NCI-H748 (cell line): ENCODE data around the gene ZSCAN16.
"Not testable (repeated sequence)": the region's sequence is repeated elsewhere in the genome, so short reads cannot be mapped to it uniquely, and the experiment has no call there.

ENCODE experiments used
- DNase-seq: peaks from one replicate; lab custom pipeline; 2025; ENCODE audit not compliant: unreplicated experiment; lab: John Stamatoyannopoulos, UW

ZSCAN16 gene

DNA sequence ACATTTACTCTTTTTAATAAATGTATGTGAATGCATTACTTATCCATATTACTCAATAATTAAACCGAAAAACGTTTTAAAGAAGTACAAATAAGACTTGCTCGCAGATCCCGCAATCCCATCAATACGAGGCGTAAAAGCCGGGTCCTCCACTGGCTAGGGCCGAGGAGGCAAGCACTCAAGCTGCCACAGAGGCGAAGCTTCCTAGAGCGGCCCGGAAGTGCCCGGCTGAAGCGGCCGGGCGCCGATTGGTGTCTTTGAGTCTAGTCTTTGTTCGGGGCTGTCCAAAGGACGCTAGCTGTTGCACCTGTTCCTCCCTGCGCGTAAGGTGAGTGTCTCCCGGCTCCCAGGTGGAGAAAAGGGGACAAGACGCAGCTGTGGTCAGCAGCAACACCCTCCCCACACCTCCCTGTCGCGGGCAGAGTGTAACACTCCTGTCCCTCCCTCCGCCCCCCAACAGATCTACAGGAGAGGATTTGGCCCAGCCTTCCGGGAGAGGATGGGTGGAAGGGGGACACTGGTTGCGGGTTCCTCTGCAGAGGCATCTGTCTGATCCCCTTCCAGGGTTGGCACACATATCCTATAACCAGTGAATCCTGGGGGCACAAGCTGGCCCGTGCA, at the start of gene ZSCAN16:
Gene ZSCAN16 (plus strand): TSS at position 260 of the 621 bp plus-strand sequence. CDS start 835 bp downstream, outside the sequence.
- peak; percentile 98 for DNase-seq

DNA sequence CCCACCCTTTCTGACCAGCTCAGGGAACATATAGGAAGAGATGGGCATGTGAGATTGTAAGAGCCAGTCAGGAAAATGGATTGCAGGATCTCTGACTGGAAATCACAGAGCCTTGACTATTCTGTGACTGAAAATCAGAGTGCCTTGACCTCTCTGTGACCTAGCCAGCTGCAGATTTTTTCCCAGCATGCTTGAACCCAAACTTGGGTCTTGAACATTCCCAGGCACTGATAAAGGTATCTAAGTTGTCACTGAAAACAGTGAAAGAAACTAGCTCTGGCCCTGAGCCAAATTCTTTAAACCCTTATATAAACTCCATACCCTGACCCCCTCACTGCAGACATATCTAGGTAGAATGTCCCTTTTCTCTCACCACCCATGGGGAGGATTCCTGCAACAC, 46.4 kb upstream of the ZSCAN16 start:
- DNase-seq, result no peak

DNA sequence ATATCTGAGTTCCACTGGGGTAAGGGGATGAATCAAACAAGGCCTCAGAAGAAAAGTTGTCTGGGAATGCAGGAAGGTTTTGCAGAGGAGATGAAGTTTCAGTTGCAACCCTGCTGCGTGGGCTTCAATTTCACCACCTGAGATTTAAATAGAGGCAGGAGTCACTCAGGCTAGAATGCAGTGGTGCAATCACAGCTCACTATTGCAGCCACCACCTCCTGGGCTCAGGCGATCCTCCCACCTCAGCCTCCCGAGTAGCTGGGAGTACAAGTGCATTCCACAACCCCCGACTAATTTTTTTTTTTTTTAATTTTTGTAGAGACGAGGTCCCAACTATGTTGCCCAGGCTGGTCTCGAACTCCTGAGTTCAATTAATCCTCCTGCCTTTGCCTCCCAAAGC, 45.6 kb upstream of the ZSCAN16 start:
- DNase-seq, result no peak

DNA sequence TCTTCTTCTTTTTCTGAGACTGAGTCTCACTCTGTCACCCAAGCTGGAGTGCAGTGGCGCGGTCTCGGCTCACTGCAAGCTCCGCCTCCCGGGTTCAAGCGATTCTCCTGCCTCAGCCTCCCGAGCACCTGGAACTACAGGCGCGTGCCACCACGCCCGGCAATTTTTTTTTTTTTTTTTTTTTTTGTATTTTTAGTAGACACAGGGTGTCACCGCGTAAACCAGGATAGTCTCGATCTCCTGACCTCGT, 44.1 kb upstream of the ZSCAN16 start, which contains the start of gene ZNF165:
Gene ZNF165 (plus strand): TSS at position 188 of the 250 bp plus-strand sequence. CDS start 4,913 bp downstream, outside the sequence.
- not testable (repeated sequence) for DNase-seq

DNA sequence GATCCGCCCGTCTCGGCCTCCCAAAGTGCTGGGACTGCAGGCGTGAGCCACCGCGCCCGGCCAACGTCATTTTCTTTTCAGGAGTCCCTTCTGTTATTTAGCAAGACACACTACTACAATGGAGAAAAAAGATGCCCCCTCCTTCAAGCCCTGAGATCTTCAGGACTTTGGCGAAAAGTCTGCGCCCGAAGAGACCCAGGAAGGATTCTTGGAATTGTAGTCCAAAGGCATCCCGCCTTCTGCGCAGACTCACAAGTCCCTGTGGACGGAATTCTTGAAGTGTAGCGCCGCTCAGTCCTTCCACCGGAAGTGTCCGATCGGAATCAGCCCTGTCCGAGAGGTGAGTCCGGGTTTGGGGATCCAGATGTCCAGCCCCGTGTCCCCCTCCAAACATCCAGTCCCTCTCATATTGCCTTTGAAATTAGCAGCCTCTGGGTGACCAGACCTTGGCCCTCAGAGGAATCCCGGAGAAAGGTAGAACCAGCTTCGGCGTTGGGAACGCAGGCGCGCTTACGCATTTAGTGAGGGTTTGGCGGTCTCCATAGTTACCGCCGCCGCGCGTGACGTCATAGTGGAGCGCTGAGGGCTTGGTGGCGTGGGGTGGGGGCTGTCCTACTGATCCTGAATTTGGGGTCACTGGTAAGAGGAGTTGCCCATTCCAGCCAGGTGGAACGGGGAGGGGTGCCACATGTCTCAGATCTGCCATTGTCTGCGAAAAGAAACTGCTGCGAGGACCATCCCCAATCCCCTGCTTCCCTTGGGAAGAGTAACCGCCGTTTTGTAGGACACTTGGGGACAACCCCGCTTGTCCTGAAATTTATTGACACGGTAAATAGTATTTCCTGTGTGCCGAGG, 43.6 kb upstream of the ZSCAN16 start:
- DNase-seq, result peak; percentile 97

DNA sequence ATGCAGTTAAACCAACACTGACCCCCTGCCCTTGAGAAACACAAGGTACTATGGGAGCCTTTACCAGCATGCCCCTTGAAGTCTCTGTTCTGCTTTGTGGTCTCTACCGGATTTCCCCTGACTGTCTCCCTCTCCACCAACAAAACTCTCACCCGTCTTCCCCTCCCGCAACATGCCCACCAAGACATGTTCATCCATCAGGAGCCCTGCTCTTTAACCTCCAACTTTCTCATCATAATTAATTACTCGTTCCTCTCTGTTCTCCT, 43.0 kb upstream of the ZSCAN16 start:
- DNase-seq, result no peak

DNA sequence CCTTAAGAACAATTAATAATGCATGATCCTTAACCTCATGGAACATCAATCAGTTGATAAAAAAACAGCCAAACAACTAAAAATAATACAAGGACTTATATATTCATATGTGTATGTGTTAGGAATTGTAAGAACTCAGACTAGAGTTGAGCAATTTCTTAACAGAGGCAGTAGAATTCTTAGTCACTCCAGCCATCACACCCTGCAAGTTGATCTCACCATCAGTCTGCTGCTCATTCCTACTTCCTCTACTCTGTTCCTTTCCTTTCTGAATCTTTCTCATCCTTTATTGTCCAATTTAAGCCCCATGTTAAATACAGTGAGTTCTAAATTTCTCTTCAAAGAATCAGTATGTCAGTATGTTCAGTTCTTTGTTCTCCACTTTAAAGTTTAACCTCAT, 41.5 kb upstream of the ZSCAN16 start:
- no peak for DNase-seq

DNA sequence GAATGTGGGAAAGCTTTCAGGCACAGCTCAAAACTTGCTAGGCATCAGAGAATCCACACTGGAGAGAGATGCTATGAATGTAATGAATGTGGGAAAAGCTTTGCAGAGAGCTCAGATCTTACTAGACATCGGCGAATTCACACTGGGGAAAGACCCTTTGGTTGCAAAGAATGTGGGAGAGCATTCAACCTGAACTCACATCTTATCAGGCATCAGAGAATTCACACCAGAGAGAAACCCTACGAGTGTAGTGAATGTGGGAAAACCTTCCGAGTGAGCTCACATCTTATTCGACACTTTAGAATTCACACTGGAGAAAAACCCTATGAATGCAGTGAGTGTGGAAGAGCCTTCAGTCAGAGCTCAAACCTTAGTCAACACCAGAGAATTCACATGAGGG, 35.4 kb upstream of the ZSCAN16 start:
- DNase-seq, result no peak

DNA sequence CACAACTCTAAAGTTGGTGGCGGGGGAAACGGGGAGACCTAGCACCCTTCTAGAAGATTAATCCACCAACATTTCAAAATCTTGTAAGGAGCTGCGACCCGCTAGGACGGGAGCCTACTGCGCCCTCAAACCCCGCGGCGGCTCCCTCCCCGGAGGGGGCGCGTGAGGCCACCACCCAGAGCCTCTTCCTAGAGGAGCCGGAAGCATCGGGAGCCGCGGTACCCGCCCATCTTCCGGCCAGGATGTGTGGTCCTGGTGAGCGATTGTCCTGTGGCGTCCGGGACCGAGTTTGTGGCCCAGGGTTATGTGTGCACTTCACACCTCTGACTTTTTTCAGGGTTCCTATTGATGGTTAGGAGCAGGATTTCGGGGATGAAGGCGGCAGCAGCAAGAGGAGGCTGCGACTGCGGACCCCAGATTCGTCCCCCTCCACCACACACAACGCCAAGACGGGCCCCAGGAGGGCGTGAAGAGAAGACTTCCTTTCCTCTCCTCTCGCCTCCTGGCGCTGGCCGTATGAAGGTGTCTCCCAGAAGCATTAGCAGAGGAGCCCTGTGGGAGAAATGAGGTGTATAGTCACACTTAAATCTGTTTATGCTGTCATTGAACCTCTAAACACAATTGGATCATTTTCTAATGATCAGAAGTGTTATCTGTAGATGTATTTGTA, 33.4 kb upstream of the ZSCAN16 start:
- DNase-seq, result no peak

DNA sequence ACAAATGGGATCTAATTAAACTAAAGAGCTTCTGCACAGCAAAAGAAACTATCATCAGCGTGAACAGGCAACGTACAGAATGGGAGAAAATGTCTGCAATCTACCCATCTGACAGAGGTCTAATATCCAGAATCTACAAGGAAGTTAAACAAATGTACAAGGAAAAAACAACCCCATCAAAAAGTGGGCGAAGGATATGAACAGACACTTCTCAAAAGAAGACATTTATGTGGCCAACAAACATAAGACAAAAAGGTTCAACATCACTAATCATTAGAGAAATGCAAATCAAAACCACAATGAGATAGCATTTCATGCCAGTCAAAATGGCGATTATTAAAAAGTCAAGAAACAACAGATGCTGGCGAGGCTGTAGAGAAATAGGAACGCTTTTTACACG, 22.2 kb upstream of the ZSCAN16 start:
- not testable (repeated sequence) for DNase-seq

DNA sequence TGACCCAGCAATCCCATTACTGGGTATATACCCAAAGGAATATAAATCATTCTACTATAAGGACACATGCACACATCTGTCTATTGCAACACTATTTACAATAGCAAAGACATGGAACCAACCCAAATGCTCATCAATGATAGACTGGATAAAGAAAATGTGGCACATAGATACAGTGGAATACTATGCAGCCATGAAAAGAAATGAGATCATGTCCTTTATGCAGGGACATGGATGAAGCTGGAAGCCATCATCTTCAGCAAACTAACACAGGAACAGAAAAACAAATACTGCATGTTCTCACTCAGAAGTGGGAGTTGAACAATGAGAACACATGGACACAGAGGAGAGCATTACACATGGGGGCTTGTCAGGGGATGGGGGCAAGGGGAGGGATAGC, 21.7 kb upstream of the ZSCAN16 start:
- not testable (repeated sequence) for DNase-seq

DNA sequence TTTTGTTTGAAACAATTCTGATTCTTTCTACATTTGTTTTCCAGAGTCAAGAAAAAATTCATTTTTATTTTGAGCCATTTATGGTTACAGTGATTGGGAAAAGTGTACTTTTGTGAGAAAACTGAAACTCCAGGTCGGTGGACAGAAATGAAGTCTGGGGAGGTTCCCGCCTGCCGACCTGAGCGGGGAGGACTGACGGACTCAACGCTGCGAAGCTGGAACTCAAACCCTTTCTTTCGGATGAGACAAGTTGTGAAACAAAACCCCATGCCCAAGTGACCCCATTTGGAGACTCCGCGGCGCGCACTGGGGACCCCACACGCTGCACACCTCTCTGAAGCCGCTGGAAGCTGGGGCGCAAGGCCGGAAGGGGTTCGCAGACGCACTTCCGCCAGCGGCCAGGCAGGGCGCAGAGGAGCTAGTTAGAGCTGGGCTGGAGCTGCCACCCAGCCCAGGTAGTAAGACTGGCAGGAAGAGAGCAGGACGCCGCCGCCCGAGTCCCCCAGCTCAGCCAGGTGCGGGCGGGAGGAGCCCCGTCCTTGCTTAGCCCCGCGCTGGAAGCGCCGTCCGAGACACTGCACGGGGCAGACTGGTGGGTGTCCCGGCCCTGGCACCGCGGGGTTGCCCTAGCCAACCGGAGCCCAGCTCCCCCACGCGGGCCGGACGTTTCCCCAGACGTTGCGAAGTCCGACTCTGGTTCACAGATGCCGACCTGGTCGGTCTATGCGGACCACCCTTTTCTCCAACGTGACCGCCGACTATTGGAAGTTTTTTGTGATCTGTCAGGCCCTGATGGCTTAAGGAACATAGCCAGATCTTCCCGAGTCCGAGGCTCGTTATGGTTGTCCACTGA, 19.8 kb upstream of the ZSCAN16 start:
- peak; percentile 94 for DNase-seq

DNA sequence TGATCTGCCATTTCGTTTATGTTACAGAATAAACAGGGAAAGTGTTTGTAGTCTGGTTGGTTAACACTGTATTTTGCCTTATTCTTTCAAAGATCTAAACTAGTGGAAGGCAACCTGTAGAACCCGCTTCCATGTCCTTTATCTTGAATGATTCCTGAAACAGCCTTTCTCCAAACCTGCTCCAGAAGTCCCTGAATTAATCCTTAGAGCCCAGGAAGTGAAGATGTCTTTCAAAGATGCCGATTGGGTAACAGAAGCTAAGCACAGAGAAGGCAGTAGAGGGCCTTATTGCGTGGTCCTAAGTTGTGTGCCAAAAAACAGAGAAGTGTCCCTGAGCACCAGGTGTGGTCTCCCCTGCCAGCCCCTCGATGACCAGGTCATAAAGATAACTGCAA, 19.2 kb upstream of the ZSCAN16 start:
- DNase-seq, result peak; percentile 52

DNA sequence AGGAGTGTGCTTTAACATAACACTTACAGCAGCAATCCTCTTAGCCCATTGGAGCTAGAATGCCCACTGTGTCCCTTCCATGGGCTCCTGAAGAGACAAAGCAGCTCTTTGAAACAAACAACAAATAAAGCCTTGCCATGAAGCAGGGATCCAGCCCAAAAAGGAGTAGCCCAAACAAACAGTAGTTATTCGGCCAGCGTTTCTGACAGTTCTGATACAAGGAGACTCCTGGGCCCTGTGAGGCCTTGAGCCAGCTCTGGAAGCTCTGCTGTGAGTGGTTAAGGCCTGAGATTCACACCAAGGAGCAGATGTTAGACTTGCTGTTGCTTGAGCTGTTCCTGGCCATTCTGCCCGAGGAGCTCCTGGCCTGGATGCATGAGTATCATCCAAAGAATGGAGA, 16.9 kb upstream of the ZSCAN16 start:
- DNase-seq, result no peak

DNA sequence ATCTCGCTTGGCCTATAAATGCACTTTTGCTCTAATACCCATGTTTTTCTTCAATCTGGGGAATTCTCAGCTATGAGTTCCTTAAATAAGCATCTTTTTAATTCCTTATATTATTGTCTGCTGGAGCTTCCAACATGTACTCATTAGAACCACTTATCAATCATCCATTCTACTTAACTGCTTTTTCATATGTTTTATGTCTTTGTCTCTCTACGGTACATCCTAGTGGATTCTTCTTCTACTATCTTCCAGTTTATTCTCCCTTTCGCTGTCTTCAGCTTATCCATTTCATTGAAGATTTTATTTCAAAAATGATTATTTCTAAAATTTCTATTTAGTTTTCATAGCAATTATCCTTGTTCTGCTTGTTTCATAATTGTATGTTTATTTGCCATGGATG, 12.4 kb upstream of the ZSCAN16 start:
- no peak for DNase-seq

DNA sequence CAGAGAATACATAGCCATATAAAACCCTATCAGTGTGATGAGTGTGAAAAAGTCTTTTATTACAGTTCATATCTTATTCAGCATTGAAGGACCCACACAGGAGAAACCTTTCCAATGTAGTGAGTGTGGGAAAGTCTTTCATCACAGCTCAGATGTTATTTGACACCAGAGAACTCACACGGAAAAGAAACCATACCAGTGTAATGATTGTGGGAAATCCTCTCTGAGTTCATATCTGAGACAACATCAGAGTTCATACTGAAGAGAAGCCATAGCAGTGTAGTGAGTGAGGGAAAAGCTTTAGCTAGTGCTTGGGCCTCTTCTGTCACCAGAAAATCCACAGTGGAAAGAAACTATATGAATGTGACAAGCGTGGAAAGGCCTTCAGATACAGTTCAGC, 8.6 kb upstream of the ZSCAN16 start:
- DNase-seq, result no peak

DNA sequence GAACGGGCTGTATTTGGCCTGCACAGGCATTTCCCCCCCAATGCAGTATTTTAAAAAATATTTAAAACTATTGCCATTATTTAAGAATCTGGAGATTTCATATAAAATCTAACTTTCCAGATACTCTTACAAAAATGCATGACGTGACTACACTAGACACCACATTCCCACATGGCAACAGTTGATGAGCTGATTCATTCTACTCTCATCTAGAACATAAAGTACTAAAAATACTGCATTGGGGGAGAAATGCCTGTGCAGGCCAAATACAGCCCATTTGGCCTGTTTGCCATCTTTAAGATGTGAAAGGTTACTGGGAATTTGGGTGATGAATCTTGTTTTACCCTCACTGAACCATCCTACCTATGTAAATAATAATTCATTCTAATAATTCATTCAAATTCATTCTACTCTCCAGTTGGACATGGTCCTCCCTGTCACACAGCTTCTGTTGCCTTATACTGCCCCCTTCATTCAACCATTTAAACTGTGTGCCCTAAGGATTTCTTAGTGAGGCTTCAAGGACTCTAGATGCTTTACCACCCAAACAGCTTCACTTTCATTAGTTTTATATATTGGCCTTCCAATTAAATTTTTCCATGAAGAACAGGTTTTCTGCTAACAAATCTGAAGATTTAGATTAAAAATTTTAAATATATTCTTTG, 6.9 kb upstream of the ZSCAN16 start:
- DNase-seq, result no peak

DNA sequence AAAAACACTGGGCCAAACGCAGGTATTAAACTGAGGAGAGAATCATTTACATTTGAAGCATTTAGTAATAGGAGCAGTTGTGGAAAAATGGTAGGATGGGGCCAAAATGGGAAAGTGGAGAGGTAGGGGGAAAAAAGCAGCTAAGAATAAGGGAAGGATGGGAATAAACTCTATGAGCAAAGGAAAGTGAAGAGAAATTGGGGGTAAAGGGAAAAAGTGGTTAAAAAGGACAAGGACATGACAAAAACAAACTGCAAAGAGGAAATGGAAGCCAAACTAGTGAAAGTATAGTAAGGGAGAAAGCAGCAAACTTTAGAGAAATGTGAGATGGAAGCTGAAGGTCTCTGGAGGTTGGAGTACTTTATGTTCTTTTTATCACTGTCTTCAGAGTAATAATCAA, 6.2 kb upstream of the ZSCAN16 start:
- no peak for DNase-seq

DNA sequence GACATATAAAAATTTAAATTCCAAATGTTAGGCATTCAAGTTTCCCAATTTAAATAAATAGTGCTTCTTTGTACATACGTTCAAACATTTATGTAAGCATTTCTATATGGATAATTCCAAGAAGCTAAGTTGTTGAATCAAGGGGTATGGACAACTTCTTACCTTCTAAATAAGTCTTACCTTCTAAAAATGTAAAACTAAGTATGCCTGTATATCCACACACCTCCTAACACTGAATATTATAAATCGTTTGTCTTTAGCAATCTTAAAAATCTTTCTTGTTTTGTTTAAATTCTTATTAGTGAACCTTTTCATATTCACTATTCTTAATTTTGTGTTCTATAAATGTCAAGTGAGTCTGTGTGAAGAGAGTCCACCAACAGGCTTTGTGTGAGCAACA, 2.5 kb upstream of the ZSCAN16 start:
- no peak for DNase-seq

DNA sequence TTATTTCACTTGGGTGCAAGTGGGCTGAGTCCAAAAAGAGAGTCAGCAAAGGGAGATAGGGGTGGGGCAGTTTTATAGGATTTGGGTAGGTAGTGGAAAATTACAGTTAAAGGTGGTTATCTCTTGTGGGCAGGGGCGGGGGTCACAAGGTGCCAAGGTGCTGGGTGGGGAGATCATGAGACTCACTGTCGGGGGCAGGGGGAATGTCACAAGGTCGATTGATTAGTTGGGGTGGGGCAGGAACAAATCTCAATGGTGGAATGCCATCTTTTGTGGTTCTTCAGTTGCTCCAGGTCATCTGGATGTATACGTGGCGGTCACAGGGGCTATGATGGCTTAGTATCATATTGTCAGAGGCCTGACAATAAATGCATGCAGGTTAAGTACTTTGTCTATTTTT, 2.1 kb upstream of the ZSCAN16 start:
- not testable (repeated sequence) for DNase-seq

DNA sequence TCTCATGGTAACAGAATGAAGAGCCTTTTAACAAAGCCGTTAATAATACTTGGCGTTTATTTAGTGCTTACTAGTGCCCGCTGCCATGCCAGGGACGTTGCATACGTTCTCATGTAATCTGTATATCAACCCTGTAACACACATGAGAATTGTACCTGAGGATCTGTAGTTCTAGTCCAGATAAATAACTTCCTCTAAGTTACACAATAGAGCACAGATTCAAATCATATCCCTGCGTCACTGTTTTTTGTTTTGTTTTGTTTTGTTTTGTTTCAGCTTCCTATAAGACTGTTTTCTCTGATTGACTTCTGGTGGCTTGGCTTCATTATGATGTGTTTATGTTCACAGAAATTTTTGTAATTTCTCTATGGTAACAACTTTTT, 553 bp downstream of the ZSCAN16 start:
- DNase-seq, result no peak
